Breast epithelium (tissue), 3 donors: Measurements from ENCODE around the gene SLC38A3.

ENCODE experiments used
- CTCF ChIP-seq, 3 donors: fragments of 450-650 bp; IDR thresholded peaks; one replicate each; pipeline ENCODE4 v1.5.1; 2016 to 2017; ENCODE audit warnings: antibody characterized with exemption in 3 of 3, mild to moderate bottlenecking in 3 of 3, moderate library complexity in 3 of 3
- POLR2AphosphoS5 ChIP-seq, 3 donors: sonication (generic); formaldehyde crosslinking; IDR thresholded peaks; one replicate each; pipeline ENCODE4 v1.6.1; 2017; ENCODE audit warnings: antibody characterized with exemption in 3 of 3

DNA sequence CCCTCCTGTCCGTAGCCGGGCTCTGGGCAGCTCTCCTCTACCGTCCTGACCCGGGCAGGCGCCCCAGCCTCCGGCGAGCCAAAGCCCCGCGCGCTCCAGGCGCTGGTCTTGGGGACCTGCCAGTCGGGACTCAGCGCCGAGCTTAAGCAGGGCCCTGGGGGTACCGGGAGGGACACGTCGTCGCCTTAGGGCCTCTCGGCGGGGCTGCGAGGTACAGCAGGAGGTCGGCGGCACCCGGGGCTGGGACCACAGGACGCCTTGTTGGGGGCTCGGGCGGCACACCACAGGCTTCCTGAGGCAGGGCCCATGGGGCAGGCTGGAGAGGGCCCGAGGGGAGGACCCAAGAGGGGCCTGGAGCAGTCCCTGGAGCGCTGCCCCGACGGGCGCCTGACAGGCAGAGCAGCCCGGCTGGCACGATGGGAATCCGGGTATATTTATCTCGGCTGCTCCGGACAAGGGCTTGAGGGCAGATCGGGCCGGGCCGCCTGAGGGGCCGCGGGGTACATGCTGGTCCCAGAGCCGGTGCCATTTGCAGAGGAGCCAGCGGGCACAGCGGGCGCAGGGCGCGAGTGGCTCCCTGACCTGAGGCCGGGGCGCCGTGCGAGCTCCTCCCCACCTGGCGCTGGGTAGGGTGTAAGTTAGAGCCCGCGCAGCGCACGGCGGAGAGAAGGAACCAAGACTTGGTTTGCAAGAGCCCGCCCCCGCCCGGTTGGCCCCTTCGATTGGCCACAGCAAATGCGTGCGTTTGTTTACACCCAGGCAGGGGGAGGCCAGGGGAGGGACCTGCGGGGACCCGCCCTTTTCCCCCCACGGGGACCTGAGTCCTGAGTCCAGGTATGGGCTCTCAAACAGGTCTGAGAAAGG, 574 bp downstream of the SLC38A3 start:
- TF ChIP-seq CTCF (IDR thresholded peaks at IDR 0.05) (no peak), POLR2AphosphoS5 (IDR thresholded peaks at IDR 0.05) (no peak)
